ENCODE results near the gene TMEM185B.

DNA sequence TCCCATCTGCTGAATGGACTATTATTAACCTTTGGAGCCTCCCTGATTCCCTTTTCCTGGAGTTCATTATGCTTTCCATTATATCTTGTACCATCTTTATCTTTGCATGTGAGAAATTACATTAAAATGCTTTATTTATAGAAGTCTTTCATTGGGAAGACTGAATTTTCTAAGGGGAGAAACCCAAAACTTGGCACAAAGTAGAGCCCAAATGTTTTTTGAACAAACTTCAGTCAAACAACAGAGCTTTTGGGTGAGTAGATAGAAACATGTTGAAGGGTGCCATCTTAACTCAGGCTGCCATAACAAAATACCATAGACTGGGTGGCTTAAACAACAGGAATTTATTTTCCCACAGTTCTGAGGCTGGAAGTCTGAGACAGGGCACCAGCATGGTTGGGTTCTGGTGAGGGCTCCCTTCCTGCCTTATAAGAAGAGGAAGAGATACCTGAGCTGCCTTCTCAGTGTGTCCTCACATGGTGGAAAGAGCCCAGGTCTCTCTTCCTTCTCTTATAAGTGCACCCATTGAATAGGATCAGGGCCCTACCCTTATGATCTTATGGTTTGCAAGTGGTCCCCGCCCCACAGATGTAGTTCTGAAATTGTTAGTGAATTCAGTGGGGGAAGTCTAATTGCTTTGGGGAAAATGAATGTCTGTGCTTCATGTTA, 48.6 kb upstream of the TMEM185B start:
- TF ChIP-seq, protein P1, sequence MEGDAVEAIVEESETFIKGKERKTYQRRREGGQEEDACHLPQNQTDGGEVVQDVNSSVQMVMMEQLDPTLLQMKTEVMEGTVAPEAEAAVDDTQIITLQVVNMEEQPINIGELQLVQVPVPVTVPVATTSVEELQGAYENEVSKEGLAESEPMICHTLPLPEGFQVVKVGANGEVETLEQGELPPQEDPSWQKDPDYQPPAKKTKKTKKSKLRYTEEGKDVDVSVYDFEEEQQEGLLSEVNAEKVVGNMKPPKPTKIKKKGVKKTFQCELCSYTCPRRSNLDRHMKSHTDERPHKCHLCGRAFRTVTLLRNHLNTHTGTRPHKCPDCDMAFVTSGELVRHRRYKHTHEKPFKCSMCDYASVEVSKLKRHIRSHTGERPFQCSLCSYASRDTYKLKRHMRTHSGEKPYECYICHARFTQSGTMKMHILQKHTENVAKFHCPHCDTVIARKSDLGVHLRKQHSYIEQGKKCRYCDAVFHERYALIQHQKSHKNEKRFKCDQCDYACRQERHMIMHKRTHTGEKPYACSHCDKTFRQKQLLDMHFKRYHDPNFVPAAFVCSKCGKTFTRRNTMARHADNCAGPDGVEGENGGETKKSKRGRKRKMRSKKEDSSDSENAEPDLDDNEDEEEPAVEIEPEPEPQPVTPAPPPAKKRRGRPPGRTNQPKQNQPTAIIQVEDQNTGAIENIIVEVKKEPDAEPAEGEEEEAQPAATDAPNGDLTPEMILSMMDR (conservative IDR thresholded peaks at IDR 0.05 in 1 of 2, IDR thresholded peaks at IDR 0.05 in 1 of 2; ENCODE audit: low read depth in 1 of 2, low read length in 2 of 2) = no peak
- no peak for TF ChIP-seq EZH2 (IDR thresholded peaks at IDR 0.05; ENCODE audit: low read length, missing control alignments)

Measured in fibroblast of lung (primary cell).